CD14-positive monocyte (primary cell): ENCODE results near the gene TNFRSF18. TPM values are rescaled to one million over a fixed set of nuclear protein-coding genes. Genes with fewer than 3 reads are reported as not detected.

Experiments used
- DNase-seq, 3 donors: peaks; one replicate each; pipeline ENCODE4 v3.0.0-alpha.2; 2011 to 2022
- H2AFZ ChIP-seq: 2 replicates; pipeline ENCODE4 v1.6.0; 2012; ENCODE audit warnings: mild to moderate bottlenecking, low read depth, low read length, inconsistent platforms; ENCODE audit not compliant: insufficient read depth, poor library complexity, severe bottlenecking
- H3K27ac ChIP-seq, 2 donors: 1 replicate in 1 of 2; 2 replicates in 1 of 2; pipeline ENCODE4 v1.5.1; 2012 to 2013; ENCODE audit warnings: low read length in 2 of 2, control low read depth in 1 of 2, inconsistent platforms in 1 of 2, low read depth in 1 of 2, mild to moderate bottlenecking in 1 of 2
- H3K27me3 ChIP-seq, 2 donors: one replicate each; pipeline versions ENCODE4 v1.6.0 to v1.6.1; 2011 to 2013; ENCODE audit warnings: low read length in 2 of 2; ENCODE audit not compliant: control insufficient read depth in 2 of 2, insufficient read depth in 2 of 2
- H3K36me3 ChIP-seq, 2 donors: replicated peaks in 1 of 2; 1 replicate in 1 of 2; 2 replicates in 1 of 2; pipeline versions ENCODE4 v1.5.1 to v1.6.1; 2012 to 2013; ENCODE audit warnings: low read length in 2 of 2, control low read depth in 1 of 2, inconsistent platforms in 1 of 2, mild to moderate bottlenecking in 1 of 2; ENCODE audit not compliant: insufficient read depth in 2 of 2, control insufficient read depth in 1 of 2
- H3K4me1 ChIP-seq, 2 donors: 1 replicate in 1 of 2; 2 replicates in 1 of 2; pipeline versions ENCODE4 v1.5.1 to v1.6.1; 2012 to 2013; ENCODE audit warnings: low read length in 2 of 2, control low read depth in 1 of 2, inconsistent platforms in 1 of 2, mild to moderate bottlenecking in 1 of 2, moderate library complexity in 1 of 2; ENCODE audit not compliant: insufficient read depth in 2 of 2, control insufficient read depth in 1 of 2
- H3K4me2 ChIP-seq: replicated peaks from 2 replicates; pipeline ENCODE3; 2012; ENCODE audit warnings: low read length, moderate library complexity, mild to moderate bottlenecking; ENCODE audit not compliant: poor library complexity, severe bottlenecking; ENCODE audit errors: extremely low read depth
- H3K4me3 ChIP-seq, 3 experiments: fragments of 200-600 bp in 1 of 3; sonication (generic) in 1 of 3; replicated peaks in 1 of 3; 1 replicate in 2 of 3; 2 replicates in 1 of 3; pipeline ENCODE4 v1.5.1; 2011 to 2013; ENCODE audit warnings: low read length in 3 of 3, mild to moderate bottlenecking in 3 of 3, control low read depth in 2 of 3, low read depth in 2 of 3, inconsistent platforms in 1 of 3, moderate library complexity in 1 of 3
- H3K79me2 ChIP-seq: 2 replicates; pipeline ENCODE4 v1.6.0; 2012; ENCODE audit warnings: mild to moderate bottlenecking, control low read depth, inconsistent platforms, low read length, moderate library complexity; ENCODE audit not compliant: insufficient read depth
- H3K9ac ChIP-seq: 2 replicates; pipeline ENCODE4 v1.6.0; 2017; ENCODE audit warnings: low read length, mild to moderate bottlenecking; ENCODE audit not compliant: insufficient read depth, poor library complexity, severe bottlenecking
- H3K9me3 ChIP-seq, 2 donors: replicated peaks in 1 of 2; 1 replicate in 1 of 2; 2 replicates in 1 of 2; pipeline versions ENCODE4 v1.5.1 to v1.6.1; 2012 to 2013; ENCODE audit warnings: low read length in 2 of 2, control low read depth in 1 of 2; ENCODE audit not compliant: control insufficient read depth in 1 of 2, insufficient read depth in 1 of 2
- H4K20me1 ChIP-seq: 2 replicates; pipeline ENCODE4 v1.6.0; 2012; ENCODE audit warnings: mild to moderate bottlenecking, low read length, control low read depth, moderate library complexity; ENCODE audit not compliant: insufficient read depth
- H3K27ac Mint-ChIP-seq, 7 donors: one replicate each; pipeline ENCODE4 v1.8.0; 2020; ENCODE audit warnings: mild to moderate bottlenecking in 7 of 7, mixed read lengths in 7 of 7, moderate library complexity in 6 of 7, inconsistent platforms in 2 of 7
- H3K27me3 Mint-ChIP-seq, 3 donors: one replicate each; pipeline ENCODE4 v1.8.0; 2021 to 2022; ENCODE audit warnings: low read depth in 3 of 3, mild to moderate bottlenecking in 3 of 3, mixed read lengths in 3 of 3, moderate library complexity in 3 of 3, inconsistent platforms in 1 of 3
- H3K36me3 Mint-ChIP-seq, 2 donors: one replicate each; pipeline ENCODE4 v1.8.0; 2020; ENCODE audit warnings: mixed read lengths in 2 of 2, inconsistent platforms in 1 of 2, mild to moderate bottlenecking in 1 of 2
- H3K4me1 Mint-ChIP-seq: one replicate; pipeline ENCODE4 v1.8.0; 2020; ENCODE audit warnings: mild to moderate bottlenecking, mixed read lengths
- H3K4me3 Mint-ChIP-seq, 2 donors: one replicate each; pipeline ENCODE4 v1.8.0; 2020; ENCODE audit warnings: mild to moderate bottlenecking in 2 of 2, mixed read lengths in 2 of 2, moderate library complexity in 1 of 2
- H3K9me3 Mint-ChIP-seq, 7 donors: one replicate each; pipeline ENCODE4 v1.8.0; 2020 to 2022; ENCODE audit warnings: mixed read lengths in 7 of 7, mild to moderate bottlenecking in 6 of 7, moderate library complexity in 6 of 7, inconsistent platforms in 2 of 7
- CTCF ChIP-seq: fragments of 200-600 bp; IDR thresholded peaks from one replicate; pipeline ENCODE4 v1.8.0; 2022; ENCODE audit warnings: antibody characterized with exemption, mild to moderate bottlenecking
- WGBS: methylation state at CpG from one replicate; pipeline ENCODE4 v1.1.5; 2013; ENCODE audit warnings: missing lambda C conversion rate; ENCODE audit not compliant: insufficient coverage; 5-methylcytosine and 5-hydroxymethylcytosine counted together
- intact Hi-C, 2 donors: fragments of 100-400 bp; cut with micrococcal nuclease; formaldehyde crosslinking; loops; one replicate each; pipeline versions ENCODE4 v1.15.0 to v1.15.1; 2023
- polyA minus RNA-seq: library from RNA; depleted of rRNA, polyadenylated mRNA; stranded (reverse); fragments of >200 nt; gene quantifications from 2 replicates; pipeline ENCODE4 v1.2.3, GENCODE V29; 2012
- polyA plus RNA-seq, 3 donors: library from polyadenylated mRNA; depleted of rRNA in 1 of 3; unstranded in 2 of 3; stranded (reverse) in 1 of 3; fragments of 300-500 nt in 2 of 3; fragments of >200 nt in 1 of 3; fragmentation: Illumina TruSeq in 2 of 3; gene quantifications; 1 replicate in 2 of 3; 2 replicates in 1 of 3; pipeline ENCODE4 v1.2.3, GENCODE V29; 2012 to 2021
- total RNA-seq, 12 experiments: library from RNA in 1 of 12; stranded (reverse) in 1 of 12; fragments of 120-200 nt in 1 of 12; gene quantifications; one replicate each; pipeline ENCODE4 v1.2.4 and lab custom pipeline; 2013 to 2026; ENCODE audit warnings: mixed read lengths in 6 of 12, inconsistent platforms in 1 of 12

TNFRSF18 gene
- total RNA-seq (2013), result not detected
- not detected for polyA plus RNA-seq
- not detected in 2 replicates for polyA minus RNA-seq
- total RNA-seq (lab: John Stamatoyannopoulos, UW), result 0 to 1.3 (median 0.15) reads per million in 11 experiments

- no peaks in the 10 kb centered on the region for H3K9me3 ChIP-seq
- no peak within 1 kb of the TSS for H3K9ac ChIP-seq
- intact Hi-C loops, result no loop called here
- H3K4me1 ChIP-seq, result no peaks in the 10 kb centered on the region
- Mint-ChIP-seq H3K9me3 (peaks cover 0 to 3% (median 2%) of the 10 kb centered on the region in 7 donors), H3K4me1 (peaks cover 5% of the 10 kb centered on the region), H3K27ac (peak within 1 kb of the TSS in 1 of 7 donors; percentile 50), H3K27me3 (peaks cover 39 to 69% (median 48%) of the 10 kb centered on the region in 3 donors), H3K4me3 (peak within 1 kb of the TSS in 1 of 2 donors; percentile 70), H3K36me3 (peaks cover 0 to 1% of the 10 kb centered on the region in 2 donors)
- H3K27me3 ChIP-seq, result peaks cover 7 to 48% of the 10 kb centered on the region in 2 donors
- DNase-seq, result no peak
- no peak for TF ChIP-seq CTCF
- no peak within 1 kb of the TSS for H3K4me2 ChIP-seq
- H3K36me3 ChIP-seq, result no peaks in the 10 kb centered on the region
- WGBS, result 7% methylated on average over 49 of the region's 49 CpGs
- H3K79me2 ChIP-seq, result no peaks in the 10 kb centered on the region
- no peak within 1 kb of the TSS for H2AFZ ChIP-seq
- no peak within 1 kb of the TSS for H3K27ac ChIP-seq
- no peaks in the 10 kb centered on the region for H4K20me1 ChIP-seq
- no peak within 1 kb of the TSS for H3K4me3 ChIP-seq
Observed at GRCh38 chr1:1206376-1206965, at the start of gene TNFRSF18. TNFRSF18 (minus strand) TSS chr1:1206592; CDS start chr1:1206571, 21 bp downstream.

- Histone ChIP-seq H3K79me2 (peaks cover 4% of the 10 kb centered on the region), H3K4me2 (no peak overlapping the region), H3K27ac (no peak overlapping the region), H3K9me3 (no peaks in the 10 kb centered on the region), H3K4me3 (no peak overlapping the region), H4K20me1 (peaks cover 80% of the 10 kb centered on the region), H3K36me3 (peaks cover 53 to 74% of the 10 kb centered on the region in 2 donors), H3K27me3 (no peaks in the 10 kb centered on the region), H3K4me1 (peaks cover 8 to 10% of the 10 kb centered on the region in 2 donors), H3K9ac (no peak overlapping the region), H2AFZ (no peak overlapping the region)
- Mint-ChIP-seq H3K9me3 (peaks cover 0 to 2% (median 0%) of the 10 kb centered on the region in 7 donors), H3K4me3 (no peak overlapping the region), H3K27me3 (peaks cover 0 to 2% (median 0%) of the 10 kb centered on the region in 3 donors), H3K27ac (peak overlapping the region in 2 of 7 donors; percentile 13 to 31), H3K4me1 (peaks cover 13% of the 10 kb centered on the region), H3K36me3 (peaks cover 58 to 77% of the 10 kb centered on the region in 2 donors)
- no peak for TF ChIP-seq CTCF
- no peak for DNase-seq
- intact Hi-C loops, result no loop called here
- WGBS, result over 99% methylated on average over 6 of the region's 10 CpGs
Observed at GRCh38 chr1:1255611-1256010, 49.2 kb upstream of the TNFRSF18 start.
